NCI-H82 treated with DMSO at 0.1 percent for 48 hours (cell line): Measurements from ENCODE around the gene MDH1B.
"Not testable (repeated sequence)": the region's sequence is repeated elsewhere in the genome, so short reads cannot be mapped to it uniquely, and the experiment has no call there.

ENCODE experiments used
- DNase-seq: peaks from one replicate; lab custom pipeline; 2025; ENCODE audit not compliant: unreplicated experiment; lab: John Stamatoyannopoulos, UW

MDH1B gene

GRCh38 chr2:206765242-206766056 is at the start of gene MDH1B, which contains the start of gene FASTKD2:
Gene MDH1B (minus strand): TSS chr2:206765328. CDS start chr2:206765271, 57 bp downstream.
Gene FASTKD2 (plus strand): TSS chr2:206765606. CDS start chr2:206766694, 1,088 bp downstream.
- DNase-seq: peak; percentile 81

- no peak for DNase-seq
These were observed 49.4 kb upstream of the MDH1B start for GRCh38 chr2:206814498-206814897.

- DNase-seq: not testable (repeated sequence)
These were observed 47.3 kb upstream of the MDH1B start for GRCh38 chr2:206812471-206812870.

GRCh38 chr2:206807624-206808023 is 42.5 kb upstream of the MDH1B start:
- DNase-seq: not testable (repeated sequence)

DNA sequence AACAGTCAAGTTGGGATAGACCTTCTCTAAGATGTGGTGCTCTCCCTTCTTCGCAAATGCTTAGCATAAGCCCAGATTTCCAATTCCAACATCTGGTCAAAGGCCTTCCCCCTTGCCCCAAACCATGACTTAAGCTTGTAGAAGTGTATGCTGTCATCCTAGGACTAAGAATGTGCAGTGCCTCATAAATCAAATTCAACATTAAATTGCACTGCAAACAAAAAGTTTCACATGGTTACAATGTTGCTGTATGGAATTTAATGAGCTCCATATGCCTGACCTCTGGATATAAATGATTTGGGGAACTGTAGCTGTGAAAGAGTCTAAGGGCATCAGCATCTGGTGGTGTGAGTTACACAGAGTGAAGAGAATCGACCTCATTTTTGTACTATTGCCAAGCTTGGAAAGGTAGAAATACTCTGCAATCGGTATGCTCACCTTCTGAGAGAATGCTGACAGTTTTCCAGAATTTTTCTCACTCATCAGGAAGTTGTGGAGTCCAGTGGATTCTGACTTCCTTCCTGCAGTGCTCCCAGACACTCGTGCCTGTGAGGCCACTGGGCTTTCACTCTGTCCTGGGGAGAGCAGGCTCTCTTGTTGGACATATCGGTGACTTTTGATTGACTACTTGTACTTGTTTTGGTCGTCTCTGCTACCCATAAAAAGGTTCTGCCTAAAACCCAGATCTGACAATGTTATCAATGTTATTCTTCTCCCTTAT is 40.9 kb upstream of the MDH1B start:
- no peak for DNase-seq

DNA sequence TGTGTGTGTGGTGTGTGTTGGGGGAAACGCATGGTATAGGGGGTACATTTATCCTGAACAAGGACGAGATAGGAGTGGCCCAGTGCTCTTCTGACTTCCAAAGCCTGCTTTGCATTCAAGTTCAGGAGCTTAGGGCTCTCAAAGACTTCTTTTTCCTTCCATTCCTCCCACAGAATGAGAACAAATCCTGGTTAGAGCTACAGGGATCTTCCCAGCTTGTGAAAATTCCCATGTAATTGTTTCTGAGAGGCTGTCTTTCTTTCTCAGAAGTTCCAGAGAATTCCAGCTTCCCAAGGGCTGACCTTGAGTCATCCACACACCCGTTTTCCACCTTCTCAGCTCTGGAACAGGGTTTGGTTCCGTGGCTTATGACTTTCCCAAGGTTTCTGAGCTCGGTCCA is 39.2 kb upstream of the MDH1B start:
- DNase-seq: no peak

- DNase-seq: no peak
These were observed 37.8 kb upstream of the MDH1B start for GRCh38 chr2:206802654-206803514.

- peak; percentile 48 for DNase-seq
These were observed 36.5 kb upstream of the MDH1B start for GRCh38 chr2:206801418-206802189.

DNA sequence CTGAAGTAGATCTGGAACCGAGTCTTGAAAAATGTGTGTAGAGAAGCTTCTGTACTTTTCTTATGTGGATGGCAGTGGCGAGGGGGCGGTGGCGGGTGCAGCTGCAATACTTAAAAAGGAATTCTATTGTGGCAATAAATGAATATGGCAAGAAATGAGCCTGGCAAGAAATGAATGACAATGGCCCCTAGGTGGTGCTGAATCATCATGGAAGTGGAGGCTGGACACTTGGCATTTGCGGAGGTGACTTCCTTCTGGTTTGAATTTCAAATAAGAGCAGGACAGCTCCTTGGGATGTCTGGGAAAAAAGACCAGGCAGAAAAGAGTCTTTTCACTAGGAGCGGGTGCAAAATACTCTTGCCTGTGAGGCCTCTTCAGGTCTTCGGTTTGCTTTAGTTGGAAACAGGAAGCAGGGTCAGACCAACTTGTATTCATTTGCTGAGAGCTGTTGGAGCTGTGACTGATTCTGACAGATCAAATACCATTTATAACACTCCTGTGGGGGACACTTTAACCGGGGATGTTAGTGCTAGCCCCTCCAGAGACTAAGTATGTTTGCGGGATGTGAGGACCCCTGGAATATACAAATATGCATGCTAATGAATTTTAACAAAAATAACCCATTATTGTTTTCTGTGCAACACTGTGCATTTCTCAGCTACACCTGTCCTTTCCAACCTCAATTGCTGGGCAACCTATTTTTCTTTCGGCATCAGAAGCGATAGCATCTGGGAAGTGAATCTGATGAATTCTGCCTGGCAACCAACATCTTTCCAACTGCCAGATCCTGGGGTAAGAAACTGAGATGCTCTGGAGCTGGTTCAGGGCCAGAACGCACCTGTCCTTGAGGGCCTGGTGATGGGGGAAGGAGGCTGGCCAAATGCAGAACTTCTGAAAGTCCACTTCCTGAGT is 35.6 kb upstream of the MDH1B start:
- peak; percentile 42 for DNase-seq

GRCh38 chr2:206799083-206799482 is 34.0 kb upstream of the MDH1B start:
- no peak for DNase-seq

GRCh38 chr2:206798000-206798399 is 32.9 kb upstream of the MDH1B start:
- DNase-seq: no peak

GRCh38 chr2:206797376-206797775 is 32.2 kb upstream of the MDH1B start:
- DNase-seq: no peak

DNA sequence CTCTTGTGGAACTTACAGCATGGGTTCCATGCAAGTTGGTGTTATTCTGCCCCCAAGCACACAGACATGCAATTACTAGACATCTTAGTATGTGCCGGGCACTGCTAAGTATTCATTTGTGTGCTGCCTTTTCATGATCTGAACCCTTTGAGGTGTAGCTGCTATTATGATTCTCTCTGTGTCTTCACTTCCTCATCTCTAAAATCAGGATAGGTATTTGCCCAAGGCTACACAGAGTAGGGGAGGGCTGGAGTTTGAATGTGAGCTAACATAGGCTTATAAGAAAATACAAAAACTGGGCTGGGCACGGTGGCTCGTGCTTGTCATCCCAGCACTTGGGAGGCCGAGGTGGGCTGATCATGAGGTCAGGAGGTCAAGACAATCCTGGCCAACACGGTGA is 27.5 kb upstream of the MDH1B start:
- no peak for DNase-seq

GRCh38 chr2:206790311-206790935 is 25.3 kb upstream of the MDH1B start:
- DNase-seq: no peak

GRCh38 chr2:206784559-206785353 is 19.6 kb upstream of the MDH1B start:
- DNase-seq: no peak

GRCh38 chr2:206783718-206784117 is 18.6 kb upstream of the MDH1B start:
- DNase-seq: no peak

- DNase-seq: no peak
These were observed 15.5 kb upstream of the MDH1B start for GRCh38 chr2:206780671-206781070.

DNA sequence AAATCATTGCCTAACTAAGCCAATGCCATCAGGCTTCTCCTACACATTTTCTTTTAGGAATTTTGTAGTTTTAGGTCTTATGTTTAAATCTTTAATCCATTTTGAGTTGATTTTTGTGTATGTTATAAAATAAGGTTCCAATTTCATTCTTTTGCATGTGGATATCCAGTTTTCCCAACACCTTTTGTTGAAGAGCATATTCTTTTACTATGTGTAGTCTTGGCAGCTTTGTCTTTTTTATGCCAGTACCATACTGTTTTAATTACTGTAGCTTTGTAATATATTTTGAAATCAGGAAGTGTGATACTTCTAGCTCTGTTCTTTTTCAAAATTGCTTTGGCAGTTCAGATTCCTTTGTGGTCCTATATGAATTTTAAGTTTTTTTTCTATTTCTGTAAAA is 11.3 kb upstream of the MDH1B start:
- no peak for DNase-seq
